Ramos (cell line): ENCODE measurements around the gene GUCY1B1.

Experiments
- in situ Hi-C: fragments of 300-500 bp; cut with MboI; formaldehyde crosslinking; loops from one replicate; pipeline ENCODE4 v1.14.3; 2022; ENCODE audit warnings: low sequenced_read_pairs; ENCODE audit not compliant: unreplicated experiment

The GUCY1B1 gene

GRCh38 chr4:155794589-155795236 lies 35.9 kb downstream of the GUCY1B1 start:
- in situ Hi-C loops: loop anchor here (25.0 kb wide), 1 partner anchor 357 kb away; no protein-coding TSS in a partner anchor

GRCh38 chr4:155795991-155796390 lies 37.2 kb downstream of the GUCY1B1 start:
- in situ Hi-C loops: loop anchor here (25.0 kb wide), 1 partner anchor 359 kb away; no protein-coding TSS in a partner anchor

- in situ Hi-C loops: loop anchor here (25.0 kb wide), 1 partner anchor 360 kb away; no protein-coding TSS in a partner anchor
Observed at GRCh38 chr4:155797581-155797980, 38.8 kb downstream of the GUCY1B1 start.

- in situ Hi-C loops: loop anchor here (25.0 kb wide), 1 partner anchor 362 kb away; no protein-coding TSS in a partner anchor
Observed at GRCh38 chr4:155799116-155799793, 40.4 kb downstream of the GUCY1B1 start.

- in situ Hi-C loops: loop anchor here (25.0 kb wide), 1 partner anchor 362 kb away; no protein-coding TSS in a partner anchor
Observed at GRCh38 chr4:155799794-155800123, 40.9 kb downstream of the GUCY1B1 start.

GRCh38 chr4:155800685-155801343 lies 42.0 kb downstream of the GUCY1B1 start:
- in situ Hi-C loops: no loop called here

GRCh38 chr4:155802190-155802959 lies 43.6 kb downstream of the GUCY1B1 start:
- in situ Hi-C loops: no loop called here

- in situ Hi-C loops: no loop called here
Observed at GRCh38 chr4:155805016-155805415, 46.2 kb downstream of the GUCY1B1 start.

- in situ Hi-C loops: no loop called here
Observed at GRCh38 chr4:155807021-155807420, 48.2 kb downstream of the GUCY1B1 start.

- in situ Hi-C loops: no loop called here
Observed at GRCh38 chr4:155809835-155810234, 51.0 kb downstream of the GUCY1B1 start.

GRCh38 chr4:155811083-155811482 lies 52.3 kb downstream of the GUCY1B1 start:
- in situ Hi-C loops: no loop called here

- in situ Hi-C loops: no loop called here
Observed at GRCh38 chr4:155818639-155819038, 59.8 kb downstream of the GUCY1B1 start.

GRCh38 chr4:155819066-155819465 lies 60.2 kb downstream of the GUCY1B1 start:
- in situ Hi-C loops: no loop called here

GRCh38 chr4:155820887-155821518 lies 62.2 kb downstream of the GUCY1B1 start:
- in situ Hi-C loops: no loop called here

GRCh38 chr4:155822572-155822971 lies 63.8 kb downstream of the GUCY1B1 start:
- in situ Hi-C loops: no loop called here

- in situ Hi-C loops: no loop called here
Observed at GRCh38 chr4:155828628-155829027, 69.8 kb downstream of the GUCY1B1 start.

GRCh38 chr4:155832664-155833063 lies 73.8 kb downstream of the GUCY1B1 start:
- in situ Hi-C loops: no loop called here

GRCh38 chr4:155837203-155837796 lies 78.5 kb downstream of the GUCY1B1 start:
- in situ Hi-C loops: no loop called here

GRCh38 chr4:155842080-155842479 lies 83.3 kb downstream of the GUCY1B1 start:
- in situ Hi-C loops: no loop called here

GRCh38 chr4:155846929-155847328 lies 88.1 kb downstream of the GUCY1B1 start:
- in situ Hi-C loops: no loop called here
